ENCODE measurements around the gene SLCO6A1.
"Not testable (repeated sequence)": the region's sequence is repeated elsewhere in the genome, so short reads cannot be mapped to it uniquely, and the experiment has no call there.

SLCO6A1 gene, protein sequence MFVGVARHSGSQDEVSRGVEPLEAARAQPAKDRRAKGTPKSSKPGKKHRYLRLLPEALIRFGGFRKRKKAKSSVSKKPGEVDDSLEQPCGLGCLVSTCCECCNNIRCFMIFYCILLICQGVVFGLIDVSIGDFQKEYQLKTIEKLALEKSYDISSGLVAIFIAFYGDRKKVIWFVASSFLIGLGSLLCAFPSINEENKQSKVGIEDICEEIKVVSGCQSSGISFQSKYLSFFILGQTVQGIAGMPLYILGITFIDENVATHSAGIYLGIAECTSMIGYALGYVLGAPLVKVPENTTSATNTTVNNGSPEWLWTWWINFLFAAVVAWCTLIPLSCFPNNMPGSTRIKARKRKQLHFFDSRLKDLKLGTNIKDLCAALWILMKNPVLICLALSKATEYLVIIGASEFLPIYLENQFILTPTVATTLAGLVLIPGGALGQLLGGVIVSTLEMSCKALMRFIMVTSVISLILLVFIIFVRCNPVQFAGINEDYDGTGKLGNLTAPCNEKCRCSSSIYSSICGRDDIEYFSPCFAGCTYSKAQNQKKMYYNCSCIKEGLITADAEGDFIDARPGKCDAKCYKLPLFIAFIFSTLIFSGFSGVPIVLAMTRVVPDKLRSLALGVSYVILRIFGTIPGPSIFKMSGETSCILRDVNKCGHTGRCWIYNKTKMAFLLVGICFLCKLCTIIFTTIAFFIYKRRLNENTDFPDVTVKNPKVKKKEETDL

GRCh38 chr5:102498271-102499034 is at the start of gene SLCO6A1:
Gene SLCO6A1, minus strand, starts transcription at chr5:102499001. Its CDS starts 157 bp downstream, at chr5:102498844.
- no peak for DNase-seq (ENCODE audit: low read depth in 2 of 2)

DNA sequence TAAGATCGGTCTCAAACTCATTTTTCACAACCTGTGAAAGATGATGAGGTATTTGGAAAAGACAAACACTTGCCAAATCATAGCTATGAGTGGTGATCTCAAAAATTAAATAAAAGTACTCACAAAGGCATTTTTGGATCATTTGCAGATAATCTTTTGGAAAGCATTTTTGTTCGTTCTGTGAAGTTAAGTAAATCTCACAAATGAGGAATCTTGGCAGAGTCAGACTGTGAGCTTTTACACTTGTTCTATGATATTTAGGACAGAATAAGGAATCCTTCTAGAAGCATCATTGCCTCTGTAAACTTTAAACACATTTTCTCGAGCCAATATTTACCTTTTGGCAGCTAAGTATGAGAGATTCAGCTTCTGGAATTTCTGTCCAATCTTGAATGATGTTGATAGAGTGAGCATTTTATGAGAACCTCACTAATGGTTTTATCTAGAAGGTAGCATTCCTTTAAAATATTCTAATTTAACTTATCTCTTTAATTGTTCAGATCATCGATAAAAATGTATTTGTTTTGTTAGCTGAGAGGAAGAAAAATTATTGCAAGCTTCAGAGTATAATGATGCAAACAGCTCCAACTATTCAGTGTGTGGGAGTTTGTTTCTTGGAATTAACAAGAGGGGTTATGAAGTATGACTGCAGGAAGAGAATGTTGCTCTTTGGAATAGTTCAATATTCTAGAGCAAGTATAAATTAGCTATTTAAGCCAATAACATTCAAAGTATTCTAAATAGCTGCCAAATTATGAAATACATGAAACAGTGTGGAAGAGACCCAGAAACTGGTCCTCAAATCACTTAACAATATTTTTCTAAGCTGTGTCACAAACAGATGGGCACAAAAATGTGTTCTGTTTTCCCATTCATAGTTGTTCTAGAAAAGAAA is 48.6 kb upstream of the SLCO6A1 start:
- DNase-seq (ENCODE audit: low read depth in 2 of 2): no peak

GRCh38 chr5:102545175-102545574 is 46.4 kb upstream of the SLCO6A1 start:
- no peak for DNase-seq (ENCODE audit: low read depth in 2 of 2)

GRCh38 chr5:102542057-102542456 is 43.3 kb upstream of the SLCO6A1 start:
- no peak for DNase-seq (ENCODE audit: low read depth in 2 of 2)

DNA sequence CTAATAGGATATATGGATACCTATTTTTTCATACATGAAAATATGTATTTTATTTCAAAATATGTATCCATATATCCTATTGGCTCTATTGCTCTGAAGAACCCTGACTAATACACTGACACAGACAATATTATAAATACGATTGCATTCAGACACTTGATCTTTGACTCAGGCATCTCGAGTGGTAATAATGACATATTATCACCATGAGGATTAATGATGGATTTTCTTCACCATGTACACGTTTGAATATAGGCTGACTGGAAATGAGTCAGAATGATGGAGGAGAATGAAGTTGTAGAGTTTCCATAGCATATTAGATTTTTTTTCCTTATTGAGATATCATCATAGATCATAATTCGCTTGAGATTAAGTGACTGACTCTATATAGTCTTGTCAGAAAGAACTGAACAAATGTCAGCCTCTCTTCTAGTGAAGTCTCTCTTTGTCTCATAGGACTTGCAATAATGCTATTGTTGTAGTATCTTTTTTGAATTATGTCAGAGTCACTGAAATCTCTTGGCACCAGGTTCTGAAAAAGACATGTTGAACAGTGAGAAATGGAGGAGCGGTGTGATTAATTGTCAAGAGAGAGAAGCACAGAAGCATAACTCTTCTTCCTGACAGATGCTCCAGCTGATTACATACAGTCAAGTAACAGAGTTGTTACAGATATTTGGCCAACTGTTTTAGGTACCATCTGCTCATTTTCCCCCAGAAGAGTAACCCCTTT is 41.4 kb upstream of the SLCO6A1 start:
- no peak for DNase-seq (ENCODE audit: low read depth in 2 of 2)

GRCh38 chr5:102539562-102539961 is 40.8 kb upstream of the SLCO6A1 start:
- no peak for DNase-seq (ENCODE audit: low read depth in 2 of 2)

- DNase-seq (ENCODE audit: low read depth in 2 of 2): no peak
Observed at GRCh38 chr5:102537011-102537410, 38.2 kb upstream of the SLCO6A1 start.

DNA sequence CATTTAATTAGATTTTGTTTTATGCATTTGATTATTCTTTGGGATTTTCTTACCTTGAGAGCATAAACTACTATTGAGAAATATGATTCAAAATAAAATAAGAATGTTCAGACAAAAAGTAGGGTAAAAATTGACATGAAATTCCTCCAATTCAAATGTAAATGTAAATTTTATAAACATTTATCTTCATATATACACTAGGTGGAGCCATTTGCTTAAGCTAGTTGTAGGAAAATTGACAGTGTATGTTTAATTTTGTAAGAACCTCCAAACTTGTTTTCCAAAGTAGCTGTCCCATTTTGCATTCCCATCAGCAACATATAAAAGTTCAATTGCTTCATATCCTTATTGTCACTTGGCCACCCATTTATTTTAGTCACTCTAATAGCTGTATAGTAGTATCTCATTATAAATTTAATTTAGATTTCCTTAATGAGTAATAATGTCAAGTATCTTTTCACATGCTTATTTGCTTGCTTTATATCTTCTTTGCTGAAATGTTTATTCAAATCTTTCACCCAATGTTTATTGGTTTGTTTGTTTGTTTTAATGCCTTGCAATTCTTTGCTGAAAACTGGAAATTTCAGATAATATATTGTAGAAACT is 37.6 kb upstream of the SLCO6A1 start:
- no peak for DNase-seq (ENCODE audit: low read depth in 2 of 2)

GRCh38 chr5:102532123-102532522 is 33.3 kb upstream of the SLCO6A1 start:
- no peak for DNase-seq (ENCODE audit: low read depth in 2 of 2)

- no peak for DNase-seq (ENCODE audit: low read depth in 2 of 2)
Observed at GRCh38 chr5:102531506-102531905, 32.7 kb upstream of the SLCO6A1 start.

- no peak for DNase-seq (ENCODE audit: low read depth in 2 of 2)
Observed at GRCh38 chr5:102529447-102529846, 30.6 kb upstream of the SLCO6A1 start.

DNA sequence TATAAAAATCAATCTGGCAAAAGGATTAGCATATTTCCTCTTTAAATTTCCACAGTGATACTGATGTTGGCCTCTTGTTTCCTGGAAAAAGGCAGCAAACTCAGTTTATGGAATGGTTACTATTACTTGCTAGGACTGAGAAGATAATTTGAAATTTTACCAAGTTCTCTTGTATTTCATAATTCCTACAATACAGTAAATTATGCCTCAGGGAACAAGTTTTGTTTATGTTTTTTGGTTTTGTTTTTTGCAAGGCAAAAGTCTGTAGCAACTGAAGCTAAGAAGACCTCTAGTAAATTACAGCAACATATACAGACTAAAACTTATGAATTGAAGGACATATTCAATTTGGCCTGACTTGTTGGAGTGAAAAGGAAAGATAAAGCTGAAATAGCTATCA is 30.2 kb upstream of the SLCO6A1 start:
- no peak for DNase-seq (ENCODE audit: low read depth in 2 of 2)

GRCh38 chr5:102528600-102528999 is 29.8 kb upstream of the SLCO6A1 start:
- no peak for DNase-seq (ENCODE audit: low read depth in 2 of 2)

- no peak for DNase-seq (ENCODE audit: low read depth in 2 of 2)
Observed at GRCh38 chr5:102527547-102527946, 28.7 kb upstream of the SLCO6A1 start.

GRCh38 chr5:102523541-102524175 is 24.9 kb upstream of the SLCO6A1 start:
- no peak for DNase-seq (ENCODE audit: low read depth in 2 of 2)

DNA sequence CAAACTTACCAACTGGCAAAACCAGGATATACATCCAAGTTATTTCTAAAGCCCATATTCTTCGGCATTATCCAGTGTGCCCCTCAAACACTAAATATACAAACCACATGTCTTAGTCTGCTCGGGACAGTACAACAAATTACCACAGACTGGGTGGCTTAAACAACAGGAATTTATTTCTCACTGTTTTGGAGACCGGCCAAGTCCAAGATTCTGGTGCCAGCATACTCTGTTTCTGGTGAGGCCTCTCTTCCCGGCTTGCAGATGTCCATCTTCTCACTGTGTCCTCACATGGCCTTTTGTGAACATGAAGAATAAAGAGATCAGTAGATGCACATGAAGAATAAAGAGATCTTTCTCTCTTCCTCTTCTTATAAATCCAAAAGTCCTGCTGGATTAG is 12.9 kb upstream of the SLCO6A1 start:
- no peak for DNase-seq (ENCODE audit: low read depth in 2 of 2)

DNA sequence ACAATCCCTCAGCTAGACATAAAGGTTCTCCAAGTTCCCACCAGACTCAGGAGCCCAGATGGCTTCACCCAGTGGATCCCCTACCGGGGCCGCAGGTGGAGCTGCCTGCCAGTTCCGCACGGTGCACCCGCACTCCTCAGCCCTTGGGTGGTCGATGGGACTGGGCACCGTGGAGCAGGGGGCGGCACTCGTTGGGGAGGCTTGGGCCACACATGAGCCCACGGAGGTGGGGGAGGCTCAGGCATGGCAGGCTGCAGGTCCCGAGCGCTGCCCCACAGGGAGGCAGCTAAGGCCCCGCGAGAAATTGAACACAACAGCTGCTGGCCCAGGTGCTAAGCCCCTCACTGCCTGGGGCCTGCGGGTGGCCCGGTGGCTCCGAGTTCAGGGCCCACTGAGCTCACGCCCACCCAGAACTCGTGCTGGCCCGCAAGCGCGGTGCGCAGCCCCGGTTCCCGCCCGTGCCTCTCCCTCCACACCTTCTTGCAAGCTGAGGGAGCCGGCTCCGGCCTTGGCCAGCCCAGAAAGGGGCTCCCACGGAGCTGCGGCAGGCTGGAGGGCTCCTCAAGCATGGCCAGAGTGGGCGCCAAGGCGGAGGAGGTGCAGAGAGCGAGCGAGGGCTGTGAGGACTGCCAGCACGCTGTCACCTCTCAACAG is 7.4 kb downstream of the SLCO6A1 start:
- not testable (repeated sequence) for DNase-seq (ENCODE audit: low read depth in 2 of 2)

GRCh38 chr5:102483736-102484135 is 15.1 kb downstream of the SLCO6A1 start:
- no peak for DNase-seq (ENCODE audit: low read depth in 2 of 2)

DNA sequence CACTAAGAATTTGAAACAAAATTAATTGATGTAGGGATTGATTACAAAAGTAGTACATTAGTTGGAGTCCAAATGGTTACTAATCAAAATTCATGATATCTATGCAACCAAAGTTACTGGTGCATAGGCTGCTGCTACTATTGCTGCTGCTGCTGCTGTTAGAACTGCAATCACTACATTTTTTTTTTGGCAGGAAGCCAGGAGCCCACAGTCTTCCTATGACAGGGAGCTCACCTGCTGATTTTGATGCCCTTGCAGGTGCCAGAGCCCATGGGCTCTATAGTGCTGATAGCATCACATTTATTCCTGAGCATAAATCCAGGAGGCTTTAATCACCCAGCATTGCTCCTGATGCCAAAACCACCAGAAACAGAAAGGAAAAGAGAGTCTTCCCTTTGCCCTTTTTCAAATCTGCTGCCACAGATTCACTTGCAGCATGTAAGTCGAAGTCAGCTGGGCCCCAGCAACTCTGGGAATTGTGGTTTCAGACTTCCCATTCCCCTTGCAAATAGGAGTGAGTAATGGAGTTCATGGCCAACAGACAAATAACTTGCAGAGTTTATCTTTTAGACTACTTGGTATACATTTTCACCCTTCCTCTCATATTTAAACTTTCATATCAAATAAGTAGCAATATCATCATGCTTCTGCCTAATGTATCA is 17.6 kb downstream of the SLCO6A1 start:
- DNase-seq (ENCODE audit: low read depth in 2 of 2): no peak
